Activated CD8-positive, alpha-beta memory T cell treated with anti-CD3 and anti-CD28 coated beads, Interleukin-2, amount 50 U/mL, for 48 hours (primary cell): ENCODE data around the gene DAB2IP.
"Not testable (repeated sequence)": the region's sequence is repeated elsewhere in the genome, so short reads cannot be mapped to it uniquely, and the experiment has no call there.

Experiments used
- DNase-seq: peaks from one replicate; pipeline ENCODE4 v3.0.0-alpha.2; 2020

The DAB2IP gene

GRCh38 chr9:121651295-121652020, at the start of gene DAB2IP:
Gene DAB2IP (plus strand): TSS chr9:121651634. CDS start chr9:121651776, 142 bp downstream.
- no peak for DNase-seq

GRCh38 chr9:121603028-121603427, 48.4 kb upstream of the DAB2IP start:
- DNase-seq: no peak

GRCh38 chr9:121604242-121604641, 47.2 kb upstream of the DAB2IP start:
- DNase-seq: no peak

DNA sequence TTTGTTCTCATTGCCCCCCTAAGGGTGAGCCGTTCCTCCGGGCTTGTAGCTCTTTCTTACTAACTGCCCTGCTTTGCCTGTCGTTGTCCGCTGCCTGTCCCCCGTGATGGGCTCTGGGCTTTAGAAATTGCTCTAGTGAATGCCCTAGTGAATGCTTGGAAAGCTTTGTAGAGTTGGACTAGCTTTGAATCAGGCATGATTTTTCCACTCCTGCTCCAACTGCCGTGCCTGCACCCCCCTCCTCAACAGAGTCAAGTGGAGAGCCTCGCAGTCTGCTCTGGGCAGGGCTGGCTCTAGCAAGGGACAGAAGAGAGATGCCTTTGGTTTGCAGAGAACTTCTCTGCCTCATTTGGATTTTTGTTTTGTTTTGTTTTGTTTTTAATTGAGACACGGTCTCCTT, 46.8 kb upstream of the DAB2IP start:
- no peak for DNase-seq

DNA sequence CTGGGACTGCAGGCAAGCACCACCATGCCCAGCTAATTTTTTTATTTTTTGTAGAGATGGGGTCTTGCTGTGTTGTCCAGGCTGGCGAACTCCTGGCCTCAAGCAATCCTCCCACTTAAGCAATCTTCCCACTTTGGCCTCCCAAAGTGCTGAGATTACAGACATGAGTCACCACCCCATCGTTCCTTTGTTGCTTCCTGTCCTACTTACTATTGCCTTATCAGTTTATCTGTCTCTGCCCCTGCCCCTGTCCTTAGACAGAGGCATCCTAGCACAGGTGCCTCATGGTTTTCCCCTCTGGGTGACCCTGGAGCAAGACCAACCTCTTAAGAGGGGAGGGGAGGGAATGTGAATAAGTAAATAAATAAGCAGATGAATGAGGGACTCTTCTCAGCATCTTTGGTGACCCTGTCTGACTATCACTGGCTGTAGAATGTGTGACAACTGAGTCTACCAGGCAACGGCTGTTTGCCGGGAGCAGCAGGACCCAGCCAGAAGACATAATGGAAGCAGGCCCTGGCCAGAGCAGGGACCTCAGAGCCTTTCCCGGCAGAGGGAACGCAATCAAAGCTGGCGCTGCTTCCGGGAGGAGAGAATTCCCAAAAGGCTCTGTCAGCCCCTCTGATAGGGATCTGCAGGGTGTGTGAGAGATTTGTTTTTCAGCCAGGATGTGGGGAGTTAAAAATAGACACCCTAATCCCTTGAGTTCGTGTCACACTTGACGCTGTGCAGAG, 43.8 kb upstream of the DAB2IP start:
- no peak for DNase-seq

DNA sequence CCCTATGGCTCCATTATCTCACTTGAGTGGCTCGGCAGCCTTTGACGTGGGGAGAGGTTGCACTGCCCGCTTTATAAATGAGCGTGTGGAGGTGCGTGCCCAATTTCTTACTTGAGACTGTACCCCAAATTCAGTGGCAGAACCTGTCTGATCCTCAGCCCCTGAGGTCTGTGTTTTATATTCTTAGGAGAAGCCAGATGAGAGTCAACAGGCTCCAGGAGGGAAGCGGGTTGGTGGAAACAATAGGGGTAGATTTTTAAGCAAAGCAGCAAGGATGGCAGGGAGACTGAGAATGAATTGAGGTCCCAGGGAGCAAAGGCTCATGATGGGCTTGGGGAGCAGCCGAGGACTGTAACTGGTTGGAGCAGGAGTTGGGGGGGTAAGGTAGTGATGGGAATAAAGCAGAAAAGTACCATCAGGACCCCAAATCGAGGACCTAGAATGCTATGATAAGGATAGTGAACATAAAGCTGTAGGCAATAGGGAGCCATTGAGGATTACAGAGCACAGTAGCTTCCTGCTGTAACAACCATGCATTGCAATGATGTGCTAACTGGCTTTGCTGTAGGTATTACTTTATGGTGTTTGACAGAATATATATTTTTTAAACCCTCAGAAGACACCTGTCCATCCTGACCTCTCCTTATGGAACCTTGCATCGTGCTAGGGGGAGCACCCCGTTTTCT, 43.1 kb upstream of the DAB2IP start:
- DNase-seq: no peak

DNA sequence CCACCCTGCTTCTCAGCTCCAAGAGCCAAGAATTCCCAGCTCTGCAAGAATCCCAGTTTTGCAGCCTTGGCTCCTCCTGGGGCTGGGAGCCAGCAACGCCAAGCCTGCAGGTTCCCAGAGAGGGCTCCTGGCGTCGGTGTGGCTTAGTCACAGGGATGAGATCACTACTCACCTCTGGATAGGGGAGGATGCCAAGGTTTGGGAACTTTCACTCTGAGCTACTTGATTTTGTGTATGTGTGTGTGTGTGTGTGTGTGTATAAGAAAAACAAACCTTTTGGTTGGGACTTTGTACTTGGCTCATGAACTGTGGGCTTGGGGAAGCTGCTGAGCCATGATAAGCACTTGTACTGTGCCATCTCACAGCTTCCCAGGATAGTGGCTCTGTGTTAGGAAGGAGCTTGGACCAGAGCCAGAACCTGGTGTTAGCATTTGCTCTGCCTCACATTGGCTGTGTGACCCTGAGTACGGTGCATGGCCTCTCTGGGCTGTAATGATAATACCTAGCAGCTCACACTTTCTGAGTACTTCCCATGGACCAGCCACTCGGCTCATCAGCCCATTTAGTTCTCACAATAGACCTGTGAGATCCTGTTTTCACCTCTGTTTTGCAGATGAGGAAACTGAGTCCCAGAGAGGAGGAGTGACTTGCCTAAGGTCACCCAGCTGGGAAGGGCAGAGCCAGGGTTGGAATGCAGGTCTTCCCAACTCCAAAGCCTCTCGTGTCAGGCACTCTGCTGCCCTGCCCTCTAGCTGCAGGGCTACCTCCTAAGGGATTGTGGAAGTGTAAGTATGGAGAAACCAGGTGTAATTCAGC, 41.4 kb upstream of the DAB2IP start:
- DNase-seq: no peak

DNA sequence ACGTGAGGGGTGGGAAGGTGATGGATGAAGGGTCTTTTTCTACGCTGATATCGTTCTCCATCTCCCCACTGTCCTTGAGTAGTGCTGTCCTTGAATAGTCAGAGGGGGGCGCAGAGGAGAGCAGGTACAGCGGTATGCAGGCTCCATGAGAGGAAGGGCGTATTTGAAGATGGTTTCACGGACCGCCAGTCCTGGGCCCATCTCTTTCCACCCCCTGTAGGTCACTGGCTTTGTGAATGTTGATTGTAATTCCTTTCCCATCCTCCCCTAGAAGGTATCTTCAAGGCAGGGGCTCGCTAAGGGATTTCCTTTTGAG, 40.8 kb upstream of the DAB2IP start:
- DNase-seq: no peak

DNA sequence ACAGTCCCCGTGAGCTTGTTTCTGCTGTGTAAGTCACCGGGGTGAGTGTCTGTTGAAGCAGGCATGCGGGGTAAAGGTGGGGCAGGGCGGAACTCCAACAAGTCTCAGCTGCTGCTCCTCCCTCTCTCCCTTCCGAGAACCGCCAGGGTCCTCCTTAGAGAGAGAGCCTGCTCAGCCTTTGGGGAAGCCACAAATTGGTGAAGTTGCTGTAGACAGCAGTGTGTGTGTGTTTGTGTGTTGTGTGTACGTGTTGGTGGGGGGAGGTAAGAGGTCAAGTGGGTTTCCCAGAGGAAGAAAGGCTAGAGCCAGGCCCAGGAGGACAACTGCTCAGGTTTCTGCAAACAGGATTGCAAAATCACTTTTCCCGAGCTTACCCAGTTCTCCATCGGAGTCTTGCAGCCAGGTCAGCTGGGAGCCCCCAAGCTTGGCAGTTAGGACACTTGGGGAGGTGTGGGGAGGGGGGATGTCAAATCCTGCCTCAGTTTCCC, 38.9 kb upstream of the DAB2IP start:
- no peak for DNase-seq

DNA sequence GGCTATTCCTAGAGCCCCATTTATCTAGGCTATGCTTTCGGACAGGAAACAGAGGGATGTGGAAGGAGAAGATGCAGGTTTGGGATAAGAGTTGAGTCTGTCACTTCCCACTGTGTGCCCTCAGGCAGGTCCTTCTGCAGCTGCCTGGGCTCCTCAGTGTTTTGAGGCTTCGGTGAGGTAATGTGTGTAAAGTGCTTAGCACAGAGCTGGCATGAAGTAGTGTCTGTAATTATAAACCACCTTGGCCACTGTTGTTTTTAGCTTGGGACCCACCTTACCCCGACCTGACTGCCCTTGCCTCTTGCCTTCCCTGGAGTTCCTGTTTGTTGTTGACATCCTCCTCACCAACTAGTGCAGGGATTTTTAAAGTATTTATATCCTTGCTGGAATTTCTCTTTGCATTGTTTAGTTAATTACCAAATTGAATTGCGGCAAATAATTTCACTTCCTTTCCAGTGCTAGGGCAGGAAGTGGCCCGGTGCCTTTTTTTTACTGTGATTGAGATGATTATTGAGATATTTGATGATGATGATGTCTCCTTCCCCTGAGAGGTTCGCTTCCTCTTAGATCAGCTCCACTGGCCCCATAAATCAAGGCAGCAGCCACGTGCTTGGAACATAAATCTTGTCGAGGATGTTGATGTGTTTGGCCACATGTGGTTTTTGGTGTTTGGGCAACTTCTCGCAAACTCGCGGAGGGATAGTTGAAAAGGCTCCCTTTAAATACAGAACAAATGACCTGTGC, 38.3 kb upstream of the DAB2IP start:
- DNase-seq: no peak

DNA sequence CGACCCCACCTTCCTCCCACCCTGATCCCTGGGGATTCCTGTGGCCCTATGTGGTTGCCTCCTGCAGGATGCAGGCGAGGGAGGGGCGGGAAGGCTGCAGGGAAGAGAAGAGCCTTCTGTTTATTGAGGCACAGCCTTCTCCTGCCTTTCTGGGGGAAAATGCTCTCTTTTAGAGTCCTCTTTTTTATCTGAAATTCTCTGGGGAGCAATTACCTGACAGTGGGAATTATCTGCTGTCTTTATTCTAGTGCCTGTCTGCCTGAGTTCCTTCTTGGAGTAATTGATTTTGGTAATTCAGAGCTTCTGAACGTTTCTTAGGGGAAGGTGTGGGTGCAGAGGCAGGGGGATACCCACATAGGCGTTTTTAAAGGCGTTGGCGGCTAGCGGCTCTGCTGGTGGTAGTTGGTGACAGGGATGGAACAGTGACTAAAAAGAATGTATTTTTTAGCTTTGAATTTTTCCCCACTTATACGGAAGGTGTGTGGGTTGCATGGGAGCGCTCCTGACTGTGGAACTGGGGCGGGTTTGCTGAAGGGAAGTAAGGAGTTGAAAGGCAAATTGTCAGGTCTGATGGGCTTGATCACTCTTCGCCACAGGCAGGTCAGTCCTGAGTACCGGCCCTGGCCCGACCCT, 35.2 kb upstream of the DAB2IP start:
- DNase-seq: no peak

- no peak for DNase-seq
These were observed 32.9 kb upstream of the DAB2IP start for GRCh38 chr9:121618504-121618903.

DNA sequence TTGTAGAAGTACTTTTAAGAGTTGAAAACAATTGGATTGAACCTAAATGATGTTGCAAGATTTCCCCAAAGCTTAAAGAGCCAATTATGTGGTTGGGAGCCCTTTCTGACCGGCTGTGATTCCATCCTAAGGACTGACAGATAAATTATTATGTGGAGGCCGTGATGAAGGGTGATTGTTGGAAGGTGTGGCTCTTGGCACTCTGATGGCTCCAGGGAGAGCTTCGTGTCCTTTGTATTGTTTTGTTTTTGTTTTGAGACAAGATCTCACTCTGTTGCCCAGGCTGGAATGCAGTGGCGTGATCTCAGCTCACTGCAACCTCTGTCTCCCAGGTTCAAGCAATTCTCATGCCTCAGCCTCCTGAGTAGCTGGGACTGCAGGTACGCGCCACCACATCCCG, 32.5 kb upstream of the DAB2IP start:
- not testable (repeated sequence) for DNase-seq

GRCh38 chr9:121619545-121620324, 31.7 kb upstream of the DAB2IP start:
- no peak for DNase-seq

DNA sequence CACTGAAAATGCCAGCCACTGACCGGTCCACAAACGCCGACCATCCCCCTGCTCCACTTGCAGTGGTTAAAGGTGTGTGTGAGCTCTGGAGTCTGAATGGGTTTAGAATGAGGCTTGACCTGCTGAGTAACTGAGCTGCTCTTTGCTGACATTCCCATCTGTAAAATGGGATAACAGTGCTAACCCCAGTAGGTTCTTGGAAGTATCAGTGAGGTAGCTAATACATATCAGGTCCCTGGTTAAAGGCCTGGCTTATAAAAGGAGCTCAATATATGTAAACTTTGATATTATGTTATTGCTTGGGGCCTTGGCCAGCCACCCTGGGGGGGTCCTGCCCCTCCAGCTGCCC, 31.1 kb upstream of the DAB2IP start:
- no peak for DNase-seq

DNA sequence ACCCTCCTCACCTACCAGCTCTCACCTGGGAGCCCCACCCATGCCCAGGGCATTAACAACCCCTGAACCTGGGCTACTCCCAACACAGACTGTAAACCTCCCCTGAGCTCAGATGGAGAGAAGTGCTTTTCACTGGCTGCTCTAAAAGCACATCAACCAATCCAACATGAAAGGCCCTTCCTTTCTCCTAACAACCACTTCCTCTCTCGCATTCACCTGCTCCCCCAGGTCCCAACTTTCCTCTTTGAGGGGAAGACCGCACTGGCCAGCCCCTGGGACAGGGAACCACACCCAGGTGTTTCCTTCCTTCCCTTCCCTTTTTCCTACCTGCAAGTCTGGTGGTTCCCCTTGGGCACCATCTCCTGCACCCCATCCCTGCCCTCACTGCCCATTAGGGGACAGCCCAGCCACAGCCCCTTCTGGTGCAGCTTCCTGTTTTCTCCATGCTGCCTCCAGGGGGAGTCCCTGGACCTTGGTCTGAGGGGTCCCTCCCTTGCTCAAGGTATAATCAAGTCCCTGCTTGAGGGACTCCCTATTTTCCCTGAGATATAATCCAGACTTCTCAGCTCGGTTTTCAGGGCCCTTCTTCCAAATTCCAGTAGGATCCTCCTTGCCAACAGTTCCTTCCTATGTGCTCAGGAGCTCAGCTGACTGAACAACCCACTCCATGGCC, 30.5 kb upstream of the DAB2IP start:
- DNase-seq: no peak

GRCh38 chr9:121622387-121623203, 28.8 kb upstream of the DAB2IP start:
- DNase-seq: no peak

DNA sequence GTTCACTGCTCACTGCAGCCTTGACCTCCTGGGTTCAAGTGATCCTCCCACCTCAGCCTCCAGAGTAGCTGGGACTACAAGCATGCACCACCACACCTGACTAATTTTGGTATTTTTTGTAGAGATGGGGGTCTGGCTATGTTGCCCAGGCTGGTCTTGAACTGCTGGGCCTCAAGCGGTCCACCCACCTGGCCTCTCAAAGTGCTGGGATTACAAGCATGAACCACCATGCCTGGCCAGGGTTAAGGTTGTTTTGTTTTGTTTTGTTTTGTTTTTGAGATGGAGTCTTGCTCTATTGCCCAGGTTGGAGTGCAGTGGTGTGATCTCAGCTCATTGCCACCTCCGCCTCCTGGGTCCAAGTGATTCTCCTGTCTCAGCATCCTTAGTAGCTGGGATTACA, 28.0 kb upstream of the DAB2IP start:
- not testable (repeated sequence) for DNase-seq

DNA sequence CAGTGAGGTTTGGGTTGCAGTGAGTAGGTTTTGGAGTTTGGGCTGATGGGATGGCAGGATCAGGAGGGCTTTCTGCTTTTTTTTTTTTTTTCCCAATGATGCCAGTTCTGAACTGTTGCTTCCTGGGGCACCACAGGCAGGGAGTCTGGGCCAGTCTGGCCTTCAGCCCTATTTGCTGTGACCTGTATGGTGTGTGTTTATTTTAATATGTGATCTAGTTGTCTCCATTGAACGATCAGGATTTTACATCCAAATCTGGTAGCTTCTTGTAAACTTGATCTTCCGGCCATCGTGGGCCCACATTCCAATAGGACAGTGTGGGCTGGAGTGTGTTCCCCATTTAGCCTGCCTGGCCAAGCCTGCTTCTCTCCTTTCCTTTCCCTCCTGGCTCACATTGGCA, 25.8 kb upstream of the DAB2IP start:
- DNase-seq: no peak

DNA sequence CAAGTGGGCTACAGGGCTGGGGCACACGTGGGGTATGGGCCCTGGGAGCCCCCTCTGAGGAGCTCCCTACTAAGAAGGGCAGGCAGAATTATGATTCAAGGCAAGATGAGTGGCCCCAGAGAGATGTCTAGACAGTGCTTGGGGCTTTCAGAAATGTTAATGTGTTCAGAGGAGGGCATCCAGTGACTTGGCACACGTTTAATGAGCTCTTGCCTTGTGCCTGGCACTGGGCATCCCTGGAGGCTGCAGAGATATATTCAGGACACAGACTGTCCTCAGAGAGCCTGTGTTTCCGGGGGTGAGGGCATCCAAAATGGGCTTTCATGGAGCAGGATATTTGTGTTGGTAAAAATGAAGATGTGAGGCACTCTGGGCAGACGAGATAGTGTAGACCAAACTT, 25.4 kb upstream of the DAB2IP start:
- DNase-seq: no peak
